ENCODE data around the gene MYO1D. TPM values are rescaled to one million over a fixed set of nuclear protein-coding genes. Genes with fewer than 3 reads are reported as not detected.

Gene MYO1D
- total RNA-seq, 1 experiment from 2014 or later, result 35.7 TPM

GRCh38 chr17:32777922-32778321 is 99.0 kb downstream of the MYO1D start:
- no peaks in the 10 kb centered on the region for H3K4me1 ChIP-seq (ENCODE audit: control insufficient read depth in 1 of 2, insufficient read depth in 2 of 2, low read length in 2 of 2)
- no peaks in the 10 kb centered on the region for H3K36me3 ChIP-seq (ENCODE audit: control insufficient read depth in 1 of 2, insufficient read depth in 2 of 2, low read length in 2 of 2)
- TF ChIP-seq ZFX (IDR thresholded peaks at IDR 0.05) (no peak), SIN3A (IDR thresholded peaks at IDR 0.05; ENCODE audit: low read depth) (no peak), POLR2AphosphoS5 (IDR thresholded peaks at IDR 0.05; ENCODE audit: low read depth, low read length) (no peak), YY1 (IDR thresholded peaks at IDR 0.05; ENCODE audit: extremely low read depth, insufficient replicate concordance, low read depth, low read length) (no peak), SRF (IDR thresholded peaks at IDR 0.05; ENCODE audit: low read depth) (no peak), TCF7L2 (IDR thresholded peaks at IDR 0.05; ENCODE audit: borderline replicate concordance, extremely low read depth, insufficient read depth, insufficient read length) (no peak)
- TF ChIP-seq, protein P1, sequence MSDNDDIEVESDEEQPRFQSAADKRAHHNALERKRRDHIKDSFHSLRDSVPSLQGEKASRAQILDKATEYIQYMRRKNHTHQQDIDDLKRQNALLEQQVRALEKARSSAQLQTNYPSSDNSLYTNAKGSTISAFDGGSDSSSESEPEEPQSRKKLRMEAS (IDR thresholded peaks at IDR 0.05), result no peak
- no peak overlapping the region for H3K27ac ChIP-seq (ENCODE audit: low read depth, low read length)
- no peaks in the 10 kb centered on the region for H3K79me2 ChIP-seq (ENCODE audit: insufficient read depth, low read length)
- H3K9me2 ChIP-seq (ENCODE audit: insufficient read depth), result no peaks in the 10 kb centered on the region
- H3K4me3 ChIP-seq (replicated peaks in 1 of 2; ENCODE audit: low read depth in 1 of 2, low read length in 2 of 2), result no peak overlapping the region
- ATAC-seq, result no peak
- BruUV-seq (replicated peaks), result no TSS peak
- H3K9ac ChIP-seq (ENCODE audit: low read length), result no peak overlapping the region
- H3K9me3 ChIP-seq (ENCODE audit: control insufficient read depth in 1 of 2, insufficient read depth in 1 of 2, low read depth in 1 of 2, low read length in 2 of 2), result no peaks in the 10 kb centered on the region
- ChIA-PET RAD21 (ENCODE audit: low non-redundant PET in 1 of 2, low total read pairs in 2 of 2, uncharacterized antibody in 2 of 2, unreplicated experiment in 2 of 2) (no interaction called here), POLR2A (no interaction called here), CTCF (no interaction called here)
- no peaks in the 10 kb centered on the region for H4K20me1 ChIP-seq (ENCODE audit: insufficient read depth)
- DNase-seq (ENCODE audit: low read depth, low spot score), result no peak
- H3K4me2 ChIP-seq (ENCODE audit: low read length), result no peak overlapping the region
- H3K27me3 ChIP-seq (ENCODE audit: insufficient read depth, low read length), result no peaks in the 10 kb centered on the region
- intact Hi-C loops (cut with micrococcal nuclease), result no loop called here
- no peak overlapping the region for H2AFZ ChIP-seq (ENCODE audit: low read depth, low read length, poor library complexity, severe bottlenecking)

DNA sequence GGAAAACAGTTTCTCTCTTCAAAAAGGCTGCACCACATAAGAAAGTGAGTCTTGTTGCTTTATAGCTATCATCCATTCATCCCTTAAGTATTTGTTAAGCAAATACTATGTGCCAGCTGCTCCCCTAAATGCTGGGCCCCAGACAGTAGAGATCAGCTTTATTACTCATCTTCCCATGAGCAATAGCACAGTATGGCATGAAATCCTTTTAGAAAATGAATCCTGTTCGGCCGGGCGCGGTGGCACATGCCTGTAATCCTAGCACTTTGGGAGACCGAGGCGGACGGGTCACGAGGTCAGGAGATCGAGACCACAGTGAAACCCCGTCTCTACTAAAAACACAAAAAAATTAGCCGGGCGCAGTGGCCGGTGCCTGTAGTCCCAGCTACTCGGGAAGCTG is 99.5 kb downstream of the MYO1D start:
- Histone ChIP-seq H3K9ac (ENCODE audit: low read length) (no peak overlapping the region), H2AFZ (ENCODE audit: low read depth, low read length, poor library complexity, severe bottlenecking) (no peak overlapping the region), H3K9me3 (ENCODE audit: control insufficient read depth in 1 of 2, insufficient read depth in 1 of 2, low read depth in 1 of 2, low read length in 2 of 2) (no peaks in the 10 kb centered on the region), H3K79me2 (ENCODE audit: insufficient read depth, low read length) (no peaks in the 10 kb centered on the region), H3K4me2 (ENCODE audit: low read length) (no peak overlapping the region), H3K36me3 (ENCODE audit: control insufficient read depth in 1 of 2, insufficient read depth in 2 of 2, low read length in 2 of 2) (no peaks in the 10 kb centered on the region), H3K27me3 (ENCODE audit: insufficient read depth, low read length) (no peaks in the 10 kb centered on the region), H4K20me1 (ENCODE audit: insufficient read depth) (no peaks in the 10 kb centered on the region), H3K9me2 (ENCODE audit: insufficient read depth) (no peaks in the 10 kb centered on the region), H3K4me1 (ENCODE audit: control insufficient read depth in 1 of 2, insufficient read depth in 2 of 2, low read length in 2 of 2) (no peaks in the 10 kb centered on the region), H3K4me3 (replicated peaks in 1 of 2; ENCODE audit: low read depth in 1 of 2, low read length in 2 of 2) (no peak overlapping the region), H3K27ac (ENCODE audit: low read depth, low read length) (no peak overlapping the region)
- TF ChIP-seq EZH2phosphoT487 (IDR thresholded peaks at IDR 0.05; ENCODE audit: borderline replicate concordance), result no peak
- TF ChIP-seq POLR2A (IDR thresholded peaks at IDR 0.05; ENCODE audit: borderline replicate concordance, extremely low read depth, insufficient read depth, insufficient read length), result no peak
- no peak for TF ChIP-seq ZFX (IDR thresholded peaks at IDR 0.05)
- no peak for TF ChIP-seq EZH2 (IDR thresholded peaks at IDR 0.05)
- no peak for TF ChIP-seq ZNF274 (IDR thresholded peaks at IDR 0.05; ENCODE audit: low read depth, low read length)
- TF ChIP-seq SRF (IDR thresholded peaks at IDR 0.05; ENCODE audit: low read depth), result no peak
- TF ChIP-seq RAD21 (IDR thresholded peaks at IDR 0.05; ENCODE audit: low read depth), result no peak
- TF ChIP-seq CBX3 (IDR thresholded peaks at IDR 0.05; ENCODE audit: low read depth), result no peak
- no peak for TF ChIP-seq SIN3A (IDR thresholded peaks at IDR 0.05; ENCODE audit: low read depth)
- ATAC-seq (no peak), DNase-seq (ENCODE audit: low read depth, low spot score) (no peak)
- BruUV-seq (replicated peaks), result no TSS peak
- intact Hi-C loops (cut with micrococcal nuclease), result no loop called here
- ChIA-PET POLR2A (no interaction called here), CTCF (no interaction called here), RAD21 (ENCODE audit: low non-redundant PET in 1 of 2, low total read pairs in 2 of 2, uncharacterized antibody in 2 of 2, unreplicated experiment in 2 of 2) (no interaction called here)

All from HCT116 (cell line).